Neural crest cell (in vitro differentiated cells): ENCODE results near the gene EPHA6. TPM values are rescaled to one million over a fixed set of nuclear protein-coding genes. Genes with fewer than 3 reads are reported as not detected.

Experiments
- DNase-seq: peaks from one replicate; pipeline ENCODE4 v3.0.0; 2021; ENCODE audit warnings: low read depth, mixed read lengths, low spot score
- H3K27ac Mint-ChIP-seq: one replicate; pipeline ENCODE4 v1.8.0; 2021; ENCODE audit warnings: mild to moderate bottlenecking, mixed read lengths; ENCODE audit not compliant: unreplicated experiment
- H3K27me3 Mint-ChIP-seq: 2 replicates; pipeline ENCODE4 v1.8.0; 2021; ENCODE audit warnings: low read depth, mild to moderate bottlenecking, mixed read lengths
- H3K36me3 Mint-ChIP-seq: 2 replicates; pipeline ENCODE4 v1.8.0; 2021; ENCODE audit warnings: low read depth, mild to moderate bottlenecking, mixed read lengths
- H3K4me1 Mint-ChIP-seq: 2 replicates; pipeline ENCODE4 v1.8.0; 2021; ENCODE audit warnings: mixed read lengths
- H3K4me3 Mint-ChIP-seq: one replicate; pipeline ENCODE4 v1.8.0; 2021; ENCODE audit warnings: mild to moderate bottlenecking, mixed read lengths
- H3K9me3 Mint-ChIP-seq: 2 replicates; pipeline ENCODE4 v1.8.0; 2021; ENCODE audit warnings: mixed read lengths
- CTCF ChIP-seq: fragments of 200-600 bp; sonication (generic); conservative IDR thresholded peaks from 2 replicates; pipeline ENCODE4 v1.5.0; 2021; ENCODE audit warnings: antibody characterized with exemption, mild to moderate bottlenecking
- total RNA-seq: library from RNA; stranded (reverse); gene quantifications from 2 replicates; pipeline ENCODE4 v1.2.1, GENCODE V29; 2021

Gene EPHA6
- total RNA-seq, 1 donor from 2014 or later = 0.96 TPM

- Mint-ChIP-seq H3K4me1 (no peaks in the 10 kb centered on the region), H3K36me3 (peaks cover 43% of the 10 kb centered on the region), H3K4me3 (no peak overlapping the region), H3K27me3 (no peaks in the 10 kb centered on the region), H3K9me3 (peaks cover 7% of the 10 kb centered on the region), H3K27ac (no peak overlapping the region)
- DNase-seq = no peak
- no peak for TF ChIP-seq CTCF
Measured at GRCh38 chr3:97772926-97773325, 958.5 kb downstream of the EPHA6 start.

- Mint-ChIP-seq H3K4me1 (no peaks in the 10 kb centered on the region), H3K4me3 (no peak overlapping the region), H3K9me3 (peaks cover 2% of the 10 kb centered on the region), H3K27me3 (no peaks in the 10 kb centered on the region), H3K27ac (no peak overlapping the region), H3K36me3 (peaks cover 10% of the 10 kb centered on the region)
- TF ChIP-seq CTCF = no peak
- no peak for DNase-seq
Measured at GRCh38 chr3:97778152-97778551, 963.8 kb downstream of the EPHA6 start.

GRCh38 chr3:97793420-97794019, 979.1 kb downstream of the EPHA6 start:
- Mint-ChIP-seq H3K27me3 (no peaks in the 10 kb centered on the region), H3K36me3 (no peaks in the 10 kb centered on the region), H3K27ac (no peak overlapping the region), H3K4me3 (no peak overlapping the region), H3K9me3 (no peaks in the 10 kb centered on the region), H3K4me1 (no peaks in the 10 kb centered on the region)
- DNase-seq = no peak
- peak; percentile 89 for TF ChIP-seq CTCF

GRCh38 chr3:97795951-97796350, 981.6 kb downstream of the EPHA6 start:
- Mint-ChIP-seq H3K27ac (no peak overlapping the region), H3K4me3 (no peak overlapping the region), H3K4me1 (no peaks in the 10 kb centered on the region), H3K9me3 (no peaks in the 10 kb centered on the region), H3K27me3 (no peaks in the 10 kb centered on the region), H3K36me3 (no peaks in the 10 kb centered on the region)
- no peak for DNase-seq
- TF ChIP-seq CTCF = no peak
